ENCODE data around the gene LACC1.
A peak's percentile ranks its signal among the peaks of the same experiment; 100 is the strongest.

Gene LACC1

GRCh38 chr13:43879755-43880181 lies at the start of gene LACC1:
LACC1 (plus strand) TSS chr13:43879904; CDS start chr13:43880986, 1,082 bp downstream.
- no peak for DNase-seq (ENCODE audit: low spot score)
- peaks cover 9% of the 10 kb centered on the region for H3K4me1 Mint-ChIP-seq (ENCODE audit: low read depth)
- H3K27me3 Mint-ChIP-seq (ENCODE audit: low read depth), result peaks cover 47% of the 10 kb centered on the region

GRCh38 chr13:43830497-43830881 lies 49.2 kb upstream of the LACC1 start:
- Mint-ChIP-seq H3K27me3 (ENCODE audit: low read depth) (peaks cover 9% of the 10 kb centered on the region), H3K4me3 (no peak overlapping the region), H3K9me3 (no peaks in the 10 kb centered on the region), H3K4me1 (ENCODE audit: low read depth) (no peaks in the 10 kb centered on the region), H3K36me3 (ENCODE audit: low read depth) (no peaks in the 10 kb centered on the region), H3K27ac (no peak overlapping the region)
- no peak for DNase-seq (ENCODE audit: low spot score)

More at GRCh38 chr13:43879755-43880181, at the start of gene LACC1:
- no peaks in the 10 kb centered on the region for H3K9me3 Mint-ChIP-seq
- H3K27ac Mint-ChIP-seq, result peak within 1 kb of the TSS; percentile 57
- H3K4me3 Mint-ChIP-seq, result peak within 1 kb of the TSS; percentile 82
- no peaks in the 10 kb centered on the region for H3K36me3 Mint-ChIP-seq (ENCODE audit: low read depth)

DNA sequence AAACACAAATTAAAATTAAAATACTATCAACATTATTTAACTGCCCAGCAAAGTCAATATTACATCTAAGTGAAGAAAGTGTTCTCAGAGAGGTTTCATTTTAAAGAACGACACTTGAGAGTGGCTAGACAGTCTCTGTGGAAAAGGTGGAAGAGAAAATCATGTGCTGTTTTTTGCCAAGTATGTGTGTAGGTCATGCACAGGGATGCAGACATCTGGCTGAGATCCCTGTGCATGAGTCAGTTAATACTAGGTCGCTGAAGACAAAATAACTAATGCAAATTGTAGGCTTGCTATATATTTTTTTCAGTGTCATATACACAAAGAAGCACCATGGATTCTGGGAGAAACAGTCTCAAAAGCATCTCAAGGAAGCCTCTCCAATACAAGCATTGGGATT lies 48.6 kb upstream of the LACC1 start:
- Mint-ChIP-seq H3K9me3 (no peaks in the 10 kb centered on the region), H3K4me3 (no peak overlapping the region), H3K27ac (no peak overlapping the region), H3K4me1 (ENCODE audit: low read depth) (no peaks in the 10 kb centered on the region), H3K36me3 (ENCODE audit: low read depth) (no peaks in the 10 kb centered on the region), H3K27me3 (ENCODE audit: low read depth) (peaks cover 9% of the 10 kb centered on the region)
- no peak for DNase-seq (ENCODE audit: low spot score)

DNA sequence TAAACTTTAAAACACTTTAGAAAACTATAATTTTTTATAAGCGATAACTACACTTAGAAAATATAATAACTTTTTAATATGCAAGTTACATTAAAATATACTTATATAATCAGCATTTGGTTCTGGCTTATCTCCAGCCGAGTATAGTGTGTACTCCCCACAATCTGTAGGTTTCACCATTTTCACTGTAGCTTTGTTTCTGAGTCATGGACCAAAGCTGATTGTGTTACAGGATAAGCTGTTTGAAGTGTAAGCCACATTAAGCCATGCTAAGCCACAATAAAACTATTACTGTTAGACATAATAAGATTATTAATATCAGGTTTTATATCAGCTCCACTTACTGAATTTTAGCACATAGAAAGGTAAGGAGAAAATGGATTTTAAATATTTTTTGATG lies 44.0 kb upstream of the LACC1 start:
- Mint-ChIP-seq H3K9me3 (no peaks in the 10 kb centered on the region), H3K27ac (no peak overlapping the region), H3K4me3 (no peak overlapping the region), H3K4me1 (ENCODE audit: low read depth) (no peaks in the 10 kb centered on the region), H3K27me3 (ENCODE audit: low read depth) (no peaks in the 10 kb centered on the region), H3K36me3 (ENCODE audit: low read depth) (no peaks in the 10 kb centered on the region)
- no peak for DNase-seq (ENCODE audit: low spot score)

DNA sequence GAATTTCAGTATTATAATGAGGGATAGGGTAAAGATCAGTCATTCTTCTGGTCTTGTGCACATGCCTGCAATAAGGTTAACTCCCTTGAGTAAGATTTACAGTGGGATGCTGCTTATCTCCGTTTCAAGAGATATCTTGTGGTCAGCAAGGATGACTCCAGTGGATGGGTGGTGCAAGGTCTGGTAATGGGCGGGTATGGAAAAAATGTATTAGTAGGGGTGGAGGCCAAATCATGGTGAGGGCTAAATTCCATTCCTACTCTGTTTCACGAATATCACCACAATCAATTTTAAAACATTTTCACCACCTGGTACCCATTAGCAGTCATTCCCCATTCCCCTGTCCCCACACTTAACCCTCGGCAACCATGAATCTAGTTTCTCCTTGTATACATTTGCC lies 40.8 kb upstream of the LACC1 start:
- no peak overlapping the region for H3K4me3 Mint-ChIP-seq

GRCh38 chr13:43846496-43847158 lies 33.1 kb upstream of the LACC1 start:
- DNase-seq (ENCODE audit: low spot score), result no peak
- peaks cover 11% of the 10 kb centered on the region for H3K9me3 Mint-ChIP-seq
- H3K36me3 Mint-ChIP-seq (ENCODE audit: low read depth), result no peaks in the 10 kb centered on the region
- no peak overlapping the region for H3K27ac Mint-ChIP-seq
- H3K27me3 Mint-ChIP-seq (ENCODE audit: low read depth), result peaks cover 6% of the 10 kb centered on the region
- no peak overlapping the region for H3K4me3 Mint-ChIP-seq
- no peaks in the 10 kb centered on the region for H3K4me1 Mint-ChIP-seq (ENCODE audit: low read depth)

More for the DNA sequence above, 40.8 kb upstream of the LACC1 start:
- no peak overlapping the region for H3K27ac Mint-ChIP-seq
- H3K36me3 Mint-ChIP-seq (ENCODE audit: low read depth), result no peaks in the 10 kb centered on the region
- no peak for DNase-seq (ENCODE audit: low spot score)
- H3K4me1 Mint-ChIP-seq (ENCODE audit: low read depth), result no peaks in the 10 kb centered on the region
- H3K9me3 Mint-ChIP-seq, result no peaks in the 10 kb centered on the region
- H3K27me3 Mint-ChIP-seq (ENCODE audit: low read depth), result peaks cover 4% of the 10 kb centered on the region

DNA sequence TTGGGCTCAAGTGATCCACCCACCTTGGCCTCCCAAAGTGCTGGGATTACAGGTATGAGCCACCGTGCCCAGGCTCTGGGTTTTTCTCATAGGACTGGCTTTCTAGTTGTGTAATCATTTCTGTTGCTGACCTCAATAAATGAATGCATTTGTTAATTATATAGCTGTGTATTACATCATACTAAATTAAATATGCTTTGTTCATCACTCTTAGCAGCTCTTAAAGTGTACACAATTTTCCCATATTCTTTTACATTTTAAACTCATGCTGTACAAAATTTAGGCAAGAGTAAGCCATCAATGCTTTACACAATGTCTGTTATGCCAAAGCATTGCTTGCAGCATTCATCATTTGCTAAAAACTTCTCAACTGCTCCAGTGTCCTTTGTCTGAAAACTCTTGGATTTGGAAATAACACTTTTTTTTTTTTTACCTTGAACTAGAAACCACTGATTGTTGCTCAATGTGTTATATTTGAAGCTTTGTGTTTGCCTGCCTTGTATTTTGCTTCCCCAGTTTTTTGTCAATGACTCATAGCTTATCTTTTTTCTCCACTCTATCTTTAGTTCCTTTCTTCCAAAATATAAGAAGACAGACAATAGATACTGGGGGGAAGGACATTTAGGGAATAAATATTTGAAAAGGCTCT lies 31.6 kb upstream of the LACC1 start:
- peaks cover 22% of the 10 kb centered on the region for H3K9me3 Mint-ChIP-seq
- peaks cover 2% of the 10 kb centered on the region for H3K27me3 Mint-ChIP-seq (ENCODE audit: low read depth)
- no peak overlapping the region for H3K4me3 Mint-ChIP-seq
- H3K27ac Mint-ChIP-seq, result no peak overlapping the region
- H3K4me1 Mint-ChIP-seq (ENCODE audit: low read depth), result no peaks in the 10 kb centered on the region
- no peak for DNase-seq (ENCODE audit: low spot score)
- H3K36me3 Mint-ChIP-seq (ENCODE audit: low read depth), result no peaks in the 10 kb centered on the region

DNA sequence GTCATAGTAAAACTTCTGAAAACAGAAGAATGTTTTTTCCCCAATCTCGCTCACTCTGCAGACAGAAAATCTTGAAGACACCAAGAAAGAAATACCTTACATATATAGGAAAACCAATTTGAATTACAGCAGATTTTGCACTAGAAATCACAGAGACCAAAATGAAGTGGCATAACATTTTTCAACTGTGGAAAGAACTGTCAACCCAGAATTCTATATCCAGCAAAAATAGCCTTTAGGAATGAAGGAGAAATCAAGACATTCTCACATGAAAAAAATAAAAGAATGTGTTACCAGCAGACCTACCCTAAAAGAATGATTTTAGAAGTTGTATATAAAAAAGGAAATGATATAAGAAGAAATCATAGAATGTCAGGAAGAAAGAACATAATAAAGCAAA lies 28.8 kb upstream of the LACC1 start:
- H3K4me3 Mint-ChIP-seq, result no peak overlapping the region
- H3K36me3 Mint-ChIP-seq (ENCODE audit: low read depth), result no peaks in the 10 kb centered on the region
- H3K27ac Mint-ChIP-seq, result no peak overlapping the region
- H3K27me3 Mint-ChIP-seq (ENCODE audit: low read depth), result peaks cover 2% of the 10 kb centered on the region
- H3K4me1 Mint-ChIP-seq (ENCODE audit: low read depth), result no peaks in the 10 kb centered on the region
- H3K9me3 Mint-ChIP-seq, result peaks cover 30% of the 10 kb centered on the region
- DNase-seq (ENCODE audit: low spot score), result no peak

DNA sequence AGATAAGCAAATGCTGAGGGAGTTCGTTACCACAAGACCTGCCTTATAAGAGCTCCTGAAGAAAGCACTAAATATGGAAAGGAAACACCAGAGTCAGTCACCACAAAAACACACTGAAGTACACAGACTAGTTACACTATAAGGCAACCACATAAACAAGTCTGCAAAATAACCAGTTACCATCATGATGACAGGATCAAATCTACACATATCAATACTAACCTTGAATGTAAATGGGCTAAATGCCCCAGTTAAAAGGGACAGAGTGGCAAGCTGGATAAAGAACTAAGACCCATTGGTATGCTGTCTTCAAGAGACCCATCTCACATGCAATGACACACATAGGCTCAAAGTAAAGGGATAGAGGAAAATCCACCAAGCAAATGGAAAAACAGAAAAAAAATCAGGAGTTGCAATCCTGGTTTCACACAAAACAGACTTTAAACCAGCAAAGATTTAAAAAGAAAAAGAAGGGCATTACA lies 26.7 kb upstream of the LACC1 start:
- Mint-ChIP-seq H3K4me1 (ENCODE audit: low read depth) (no peaks in the 10 kb centered on the region), H3K27ac (no peak overlapping the region), H3K36me3 (ENCODE audit: low read depth) (no peaks in the 10 kb centered on the region), H3K27me3 (ENCODE audit: low read depth) (peaks cover 2% of the 10 kb centered on the region), H3K9me3 (peaks cover 30% of the 10 kb centered on the region), H3K4me3 (no peak overlapping the region)
- no peak for DNase-seq (ENCODE audit: low spot score)

DNA sequence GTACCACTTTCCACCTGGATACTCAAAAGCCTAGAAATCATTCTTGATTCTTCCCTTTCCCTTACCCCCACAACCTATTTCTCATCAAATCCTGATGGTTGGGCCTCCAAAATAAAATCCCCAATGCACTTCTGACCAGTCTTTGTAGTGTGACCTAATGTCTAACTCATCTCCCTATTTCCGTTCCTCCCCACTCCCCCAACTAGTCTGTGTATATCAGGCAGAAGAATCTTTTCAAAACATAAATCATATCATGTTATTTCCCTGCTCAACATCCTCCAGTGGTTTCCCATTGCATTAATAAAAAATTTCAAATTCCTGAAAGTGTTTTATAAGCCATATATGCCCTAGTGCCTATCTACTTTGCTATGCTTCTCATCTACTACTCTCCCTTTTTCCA lies 17.8 kb upstream of the LACC1 start:
- H3K27ac Mint-ChIP-seq, result no peak overlapping the region
- no peaks in the 10 kb centered on the region for H3K36me3 Mint-ChIP-seq (ENCODE audit: low read depth)
- peaks cover 7% of the 10 kb centered on the region for H3K27me3 Mint-ChIP-seq (ENCODE audit: low read depth)
- no peak for DNase-seq (ENCODE audit: low spot score)
- H3K9me3 Mint-ChIP-seq, result no peaks in the 10 kb centered on the region
- H3K4me1 Mint-ChIP-seq (ENCODE audit: low read depth), result no peaks in the 10 kb centered on the region
- no peak overlapping the region for H3K4me3 Mint-ChIP-seq

DNA sequence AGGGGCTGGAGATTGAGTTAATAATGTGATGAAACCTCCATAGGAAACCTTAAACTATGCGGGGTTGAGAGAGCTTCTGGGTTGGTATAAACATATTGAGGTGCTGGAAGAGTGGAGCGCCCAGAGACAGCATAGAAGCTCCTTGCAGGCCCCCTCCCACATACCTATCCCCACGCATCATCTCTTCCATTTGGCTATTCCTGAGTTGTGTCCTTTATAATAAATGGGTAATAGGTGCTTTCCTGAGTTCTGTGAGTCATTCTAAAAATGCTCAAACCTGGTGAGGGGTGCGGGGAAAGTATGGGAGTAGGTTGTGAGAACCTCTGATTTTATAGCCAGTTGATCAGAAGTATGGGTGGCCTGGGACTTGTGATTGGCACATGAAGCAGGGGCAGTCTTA lies 14.8 kb upstream of the LACC1 start:
- Mint-ChIP-seq H3K27me3 (ENCODE audit: low read depth) (peaks cover 5% of the 10 kb centered on the region), H3K27ac (no peak overlapping the region), H3K4me3 (no peak overlapping the region), H3K4me1 (ENCODE audit: low read depth) (no peaks in the 10 kb centered on the region), H3K9me3 (no peaks in the 10 kb centered on the region), H3K36me3 (ENCODE audit: low read depth) (no peaks in the 10 kb centered on the region)
- no peak for DNase-seq (ENCODE audit: low spot score)

- H3K27ac Mint-ChIP-seq, result no peak overlapping the region
- DNase-seq (ENCODE audit: low spot score), result no peak
- no peak overlapping the region for H3K4me3 Mint-ChIP-seq
- H3K4me1 Mint-ChIP-seq (ENCODE audit: low read depth), result no peaks in the 10 kb centered on the region
- H3K9me3 Mint-ChIP-seq, result no peaks in the 10 kb centered on the region
- H3K36me3 Mint-ChIP-seq (ENCODE audit: low read depth), result no peaks in the 10 kb centered on the region
- H3K27me3 Mint-ChIP-seq (ENCODE audit: low read depth), result peaks cover 5% of the 10 kb centered on the region
These were observed 13.8 kb upstream of the LACC1 start for GRCh38 chr13:43865892-43866291.

DNA sequence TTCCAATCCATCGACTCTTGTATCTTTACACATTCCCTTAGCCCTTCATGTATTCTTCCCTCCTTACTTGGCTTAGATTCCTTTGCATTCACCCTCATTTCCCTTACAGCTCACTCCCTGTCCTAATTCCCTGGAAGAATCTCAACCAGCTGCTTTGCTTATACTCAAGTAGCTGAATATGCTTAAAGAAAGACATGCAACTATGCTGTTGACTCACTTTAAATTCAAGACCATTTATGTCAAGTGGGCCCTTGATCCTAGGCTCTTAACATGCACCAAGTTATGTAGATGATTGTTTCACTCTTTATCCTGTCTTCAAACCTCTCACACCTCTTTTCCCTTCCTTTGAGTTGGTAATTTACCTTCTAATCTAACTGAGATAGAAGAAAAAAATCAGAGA lies 7.5 kb upstream of the LACC1 start:
- Mint-ChIP-seq H3K36me3 (ENCODE audit: low read depth) (no peaks in the 10 kb centered on the region), H3K27me3 (ENCODE audit: low read depth) (peaks cover 2% of the 10 kb centered on the region), H3K9me3 (no peaks in the 10 kb centered on the region), H3K4me3 (no peak overlapping the region), H3K4me1 (ENCODE audit: low read depth) (no peaks in the 10 kb centered on the region), H3K27ac (no peak overlapping the region)
- no peak for DNase-seq (ENCODE audit: low spot score)

- Mint-ChIP-seq H3K27me3 (ENCODE audit: low read depth) (peaks cover 21% of the 10 kb centered on the region), H3K9me3 (no peaks in the 10 kb centered on the region), H3K4me3 (no peak overlapping the region), H3K4me1 (ENCODE audit: low read depth) (peaks cover 4% of the 10 kb centered on the region), H3K27ac (no peak overlapping the region), H3K36me3 (ENCODE audit: low read depth) (no peaks in the 10 kb centered on the region)
- DNase-seq (ENCODE audit: low spot score), result no peak
These were observed 5.1 kb upstream of the LACC1 start for GRCh38 chr13:43874504-43875092.

All from T-helper 2 cell treated with Interferon-gamma antibody and Interleukin-4, amounts not matched to agents 5 μg/mL and 100 μg/mL, for 36 hours (primary cell).